NCI-H446 treated with DMSO at 0.1 percent for 48 hours (cell line): Measurements from ENCODE around the gene APCDD1.
"Not testable (repeated sequence)": the region's sequence is repeated elsewhere in the genome, so short reads cannot be mapped to it uniquely, and the experiment has no call there.

ENCODE experiments used
- DNase-seq: peaks from one replicate; lab custom pipeline; 2025; lab: John Stamatoyannopoulos, UW

Gene APCDD1

GRCh38 chr18:10463096-10463495 is 8.7 kb downstream of the APCDD1 start:
- no peak for DNase-seq

GRCh38 chr18:10463741-10464140 is 9.3 kb downstream of the APCDD1 start:
- DNase-seq = no peak

- DNase-seq = not testable (repeated sequence)
These were observed 9.8 kb downstream of the APCDD1 start for GRCh38 chr18:10464161-10464648.

- no peak for DNase-seq
These were observed 10.9 kb downstream of the APCDD1 start for GRCh38 chr18:10465174-10465939.

GRCh38 chr18:10470429-10470828 is 16.0 kb downstream of the APCDD1 start:
- no peak for DNase-seq

- no peak for DNase-seq
These were observed 17.1 kb downstream of the APCDD1 start for GRCh38 chr18:10471574-10471973.

- DNase-seq = no peak
These were observed 18.7 kb downstream of the APCDD1 start for GRCh38 chr18:10473132-10473531.

- no peak for DNase-seq
These were observed 19.9 kb downstream of the APCDD1 start for GRCh38 chr18:10474309-10474708.

GRCh38 chr18:10475276-10475653 is 20.8 kb downstream of the APCDD1 start:
- no peak for DNase-seq

GRCh38 chr18:10475654-10476291 is 21.3 kb downstream of the APCDD1 start:
- DNase-seq = no peak

- peak; percentile 26 for DNase-seq
These were observed 21.9 kb downstream of the APCDD1 start for GRCh38 chr18:10476338-10476791.

GRCh38 chr18:10477121-10477862 is 22.9 kb downstream of the APCDD1 start:
- DNase-seq = no peak

- no peak for DNase-seq
These were observed 23.4 kb downstream of the APCDD1 start for GRCh38 chr18:10477863-10478260.

GRCh38 chr18:10481831-10482230 is 27.4 kb downstream of the APCDD1 start:
- no peak for DNase-seq

GRCh38 chr18:10482363-10482984 is 28.0 kb downstream of the APCDD1 start:
- no peak for DNase-seq

- DNase-seq = no peak
These were observed 28.8 kb downstream of the APCDD1 start for GRCh38 chr18:10482985-10483949.

- DNase-seq = no peak
These were observed 31.0 kb downstream of the APCDD1 start for GRCh38 chr18:10485475-10485874.

GRCh38 chr18:10486362-10486761 is 31.9 kb downstream of the APCDD1 start:
- DNase-seq = no peak

GRCh38 chr18:10487154-10487553 is 32.7 kb downstream of the APCDD1 start:
- DNase-seq = no peak

- DNase-seq = no peak
These were observed 33.6 kb downstream of the APCDD1 start for GRCh38 chr18:10488017-10488416.
